Right atrium auricular region (tissue), 2 donors: Measurements from ENCODE around the gene SPOP. TPM values are rescaled to one million over a fixed set of nuclear protein-coding genes. Genes with fewer than 3 reads are reported as not detected.

Source experiments
- DNase-seq: peaks from one replicate; pipeline ENCODE4 v3.0.0-alpha.2; 2019; ENCODE audit warnings: low spot score
- H3K27ac ChIP-seq, 2 donors: fragments of 200-600 bp; sonication (generic); 1 replicate in 1 of 2; 2 replicates in 1 of 2; pipeline ENCODE4 v1.5.1; 2016 to 2019
- H3K27me3 ChIP-seq, 2 donors: fragments of 200-600 bp; sonication (generic); one replicate each; pipeline versions ENCODE4 v1.5.1 to v1.6.0; 2017 to 2019
- H3K36me3 ChIP-seq: fragments of 200-600 bp; sonication (generic); one replicate; pipeline ENCODE4 v1.5.1; 2016
- H3K4me1 ChIP-seq, 2 donors: fragments of 200-600 bp; sonication (generic); one replicate each; pipeline versions ENCODE4 v1.5.1 to v1.6.0; 2017 to 2019
- H3K4me3 ChIP-seq, 2 donors: fragments of 200-600 bp; sonication (generic); 1 replicate in 1 of 2; 2 replicates in 1 of 2; pipeline ENCODE4 v1.5.1; 2017 to 2019; ENCODE audit warnings: mild to moderate bottlenecking in 1 of 2, moderate library complexity in 1 of 2
- H3K9me3 ChIP-seq, 2 donors: fragments of 200-600 bp; sonication (generic); one replicate each; pipeline ENCODE4 v1.5.1; 2019
- CTCF ChIP-seq, 2 donors: fragments of 200-600 bp; sonication (generic); IDR thresholded peaks; one replicate each; pipeline ENCODE4 v1.5.1; 2019; ENCODE audit warnings: antibody characterized with exemption in 2 of 2
- total RNA-seq, 2 donors: library from RNA; depleted of rRNA; stranded (reverse); fragments of >200 nt; gene quantifications; one replicate each; pipeline ENCODE4 v1.1.0, GENCODE V29; 2016

The SPOP gene
- total RNA-seq, 2 donors from 2014 or later = 40.9 to 71.8 TPM

GRCh38 chr17:49592263-49592662, 85.6 kb downstream of the SPOP start:
- TF ChIP-seq CTCF (IDR thresholded peaks at IDR 0.05) = no peak
- Histone ChIP-seq H3K4me1 (peaks cover 0 to 3% of the 10 kb centered on the region in 2 donors), H3K36me3 (peaks cover 39% of the 10 kb centered on the region), H3K4me3 (no peak overlapping the region), H3K27me3 (no peaks in the 10 kb centered on the region), H3K9me3 (no peaks in the 10 kb centered on the region), H3K27ac (no peak overlapping the region)
- DNase-seq = no peak

GRCh38 chr17:49590874-49591273, 87.0 kb downstream of the SPOP start:
- no peak for TF ChIP-seq CTCF (IDR thresholded peaks at IDR 0.05)
- Histone ChIP-seq H3K27ac (no peak overlapping the region), H3K9me3 (no peaks in the 10 kb centered on the region), H3K27me3 (no peaks in the 10 kb centered on the region), H3K36me3 (peaks cover 25% of the 10 kb centered on the region), H3K4me3 (no peak overlapping the region), H3K4me1 (no peaks in the 10 kb centered on the region)
- DNase-seq = no peak

- no peaks in the 10 kb centered on the region for H3K27me3 ChIP-seq
- H3K27ac ChIP-seq = no peak overlapping the region
- no peaks in the 10 kb centered on the region for H3K4me1 ChIP-seq
- TF ChIP-seq CTCF (IDR thresholded peaks at IDR 0.05) = no peak
- no peaks in the 10 kb centered on the region for H3K9me3 ChIP-seq
- H3K36me3 ChIP-seq = peaks cover 17% of the 10 kb centered on the region
- DNase-seq = no peak
- no peak overlapping the region for H3K4me3 ChIP-seq
Measured at GRCh38 chr17:49589577-49589927, 88.3 kb downstream of the SPOP start.

- Histone ChIP-seq H3K27me3 (no peaks in the 10 kb centered on the region), H3K9me3 (no peaks in the 10 kb centered on the region), H3K36me3 (peaks cover 13% of the 10 kb centered on the region), H3K4me3 (no peak overlapping the region), H3K27ac (no peak overlapping the region), H3K4me1 (peaks cover 0 to under 1% of the 10 kb centered on the region in 2 donors)
- no peak for TF ChIP-seq CTCF (IDR thresholded peaks at IDR 0.05)
- no peak for DNase-seq
Measured at GRCh38 chr17:49588726-49589576, 88.9 kb downstream of the SPOP start.

GRCh38 chr17:49588312-49588711, 89.6 kb downstream of the SPOP start:
- Histone ChIP-seq H3K4me3 (no peak overlapping the region), H3K27ac (no peak overlapping the region), H3K27me3 (no peaks in the 10 kb centered on the region), H3K9me3 (no peaks in the 10 kb centered on the region), H3K36me3 (peaks cover 13% of the 10 kb centered on the region), H3K4me1 (peaks cover 0 to 7% of the 10 kb centered on the region in 2 donors)
- DNase-seq = no peak
- TF ChIP-seq CTCF (IDR thresholded peaks at IDR 0.05) = no peak
